Endothelial cell of hepatic sinusoid (primary cell): Measurements from ENCODE around the gene ZNF30.
"Not testable (repeated sequence)": the region's sequence is repeated elsewhere in the genome, so short reads cannot be mapped to it uniquely, and the experiment has no call there.

Source experiments
- in situ Hi-C: cut with HindIII; loops from 2 replicates; pipeline ENCODE4 v1.10.0; 2017; ENCODE audit warnings: low sequenced_read_pairs

The ZNF30 gene

GRCh38 chr19:34926685-34927375 lies at the start of gene ZNF30:
TSS of gene ZNF30 (plus strand) at chr19:34926903. CDS start at chr19:34929948, 3,045 bp downstream.
- in situ Hi-C loops = no loop called here

DNA sequence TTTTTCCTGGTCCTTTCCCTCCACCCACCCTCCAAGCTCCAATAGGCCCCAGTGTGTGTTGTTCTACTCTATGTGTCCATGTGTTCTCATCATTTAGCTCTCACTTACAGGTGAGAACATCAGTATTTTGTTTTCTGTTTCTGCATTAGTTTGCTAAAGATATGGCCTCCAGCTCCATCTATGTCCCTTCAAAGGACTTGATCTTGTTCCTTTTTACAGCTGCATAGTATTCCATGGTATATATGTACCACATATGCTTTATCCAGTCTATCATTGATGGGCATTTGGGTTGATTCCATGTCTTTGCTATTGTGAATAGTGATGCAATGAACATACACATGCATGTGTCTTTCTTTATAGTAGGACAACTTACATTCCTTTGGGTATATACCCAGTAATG lies 47.1 kb upstream of the ZNF30 start:
- in situ Hi-C loops = no loop called here

DNA sequence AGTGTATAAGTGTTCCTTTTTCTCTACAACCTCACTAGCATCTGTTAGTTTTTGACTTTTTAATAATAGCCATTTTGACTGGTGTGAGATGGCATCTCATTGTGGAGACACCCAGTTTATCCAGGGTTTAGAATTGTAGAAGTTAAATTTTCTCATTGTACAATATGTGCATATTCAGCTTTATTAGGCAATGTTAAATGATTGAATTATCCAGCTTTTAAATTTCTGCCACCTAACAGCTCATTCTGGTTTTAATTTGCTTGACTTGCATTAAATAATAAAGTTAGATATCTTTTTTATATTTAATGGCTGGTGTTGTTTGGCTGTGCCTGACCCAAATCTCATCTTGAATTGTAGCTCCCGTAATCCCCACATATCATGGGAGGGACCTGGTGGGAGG lies 46.7 kb upstream of the ZNF30 start:
- in situ Hi-C loops = no loop called here

GRCh38 chr19:34881982-34882381 lies 44.7 kb upstream of the ZNF30 start:
- in situ Hi-C loops = no loop called here

DNA sequence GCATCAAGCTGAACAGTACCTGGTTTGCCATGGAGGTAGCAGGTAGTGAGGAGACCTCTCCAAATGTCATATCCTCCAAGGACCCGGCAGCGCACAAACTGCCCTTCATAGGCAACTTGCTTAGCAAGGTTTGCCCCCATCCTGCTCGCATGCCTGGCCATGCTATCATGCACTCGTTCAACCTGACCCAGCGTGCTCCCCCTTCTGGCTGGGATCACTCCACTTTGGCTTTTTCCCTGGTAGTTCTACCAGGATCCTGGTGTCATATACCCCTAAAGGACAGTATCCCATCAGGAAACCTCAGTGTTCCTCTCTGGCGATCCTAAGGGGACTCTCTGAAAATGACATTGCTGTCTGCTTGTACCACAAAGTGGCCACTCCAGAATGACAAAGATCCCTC lies 38.6 kb upstream of the ZNF30 start:
- in situ Hi-C loops = no loop called here

DNA sequence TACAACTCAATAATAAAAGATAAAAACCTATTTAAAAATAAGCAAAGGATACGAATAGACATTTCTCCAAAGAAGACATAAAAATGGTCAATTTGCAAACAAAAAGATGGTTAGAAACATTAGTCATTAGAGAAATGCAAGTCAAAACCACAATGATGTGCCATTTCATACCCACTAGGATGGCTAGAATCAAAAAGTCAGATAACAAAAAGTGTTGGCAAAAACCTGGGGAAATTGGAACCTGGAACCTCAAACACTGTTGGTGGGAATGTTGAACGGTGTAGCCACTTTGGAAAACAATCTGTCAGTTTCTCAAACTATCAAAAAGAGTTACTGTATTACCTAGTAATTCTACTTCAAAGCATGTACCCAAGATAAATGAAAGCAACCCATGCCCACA lies 26.5 kb upstream of the ZNF30 start:
- in situ Hi-C loops = loop anchor here (10.0 kb wide), 1 partner anchor 215 kb away; the partner anchor contains the start of gene FXYD3

DNA sequence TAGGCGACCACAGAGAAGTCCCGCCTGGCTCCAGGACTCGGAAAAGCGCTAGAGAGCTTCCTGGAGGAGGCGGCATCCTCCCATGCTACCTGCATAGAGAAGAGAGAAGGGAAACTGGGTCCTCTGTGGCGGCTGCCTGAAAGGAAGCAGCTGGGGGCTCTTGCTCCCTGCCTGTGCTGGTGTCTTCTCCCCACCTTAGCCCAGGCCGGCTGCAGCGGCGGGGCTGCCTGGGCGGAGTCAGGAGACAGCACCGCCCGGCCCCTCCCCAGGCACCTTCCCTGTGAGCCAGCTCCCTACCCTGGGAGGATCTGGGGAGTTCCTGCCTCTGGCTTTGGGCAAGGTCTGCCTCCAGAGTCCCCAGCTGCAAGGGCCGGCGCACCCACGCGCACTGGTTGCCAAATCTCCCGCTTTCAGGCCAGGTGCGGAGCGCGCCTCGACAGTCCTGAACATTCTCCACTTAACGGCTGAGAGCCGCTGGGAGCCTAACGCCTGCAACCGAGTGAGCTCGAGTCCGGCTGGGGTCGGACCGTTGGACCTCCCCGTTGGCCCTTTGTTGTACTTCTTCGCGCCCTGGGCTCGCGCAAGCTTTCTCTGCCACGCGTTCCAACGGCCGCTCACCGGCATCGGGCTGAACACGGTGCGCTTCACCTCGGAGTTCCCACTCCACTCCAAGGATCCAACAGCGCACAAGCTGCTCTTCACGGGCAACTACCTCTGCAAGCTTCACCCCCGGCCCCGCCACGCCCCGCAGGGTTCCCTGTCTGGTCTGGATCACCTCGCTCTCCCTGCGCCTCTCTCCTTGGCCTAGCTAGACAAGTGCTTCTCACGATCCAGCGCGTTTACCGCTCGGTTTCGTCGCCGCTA lies 21.8 kb upstream of the ZNF30 start:
- in situ Hi-C loops = loop anchor here (10.0 kb wide), 1 partner anchor 210 kb away; the partner anchor contains the start of gene FXYD3

DNA sequence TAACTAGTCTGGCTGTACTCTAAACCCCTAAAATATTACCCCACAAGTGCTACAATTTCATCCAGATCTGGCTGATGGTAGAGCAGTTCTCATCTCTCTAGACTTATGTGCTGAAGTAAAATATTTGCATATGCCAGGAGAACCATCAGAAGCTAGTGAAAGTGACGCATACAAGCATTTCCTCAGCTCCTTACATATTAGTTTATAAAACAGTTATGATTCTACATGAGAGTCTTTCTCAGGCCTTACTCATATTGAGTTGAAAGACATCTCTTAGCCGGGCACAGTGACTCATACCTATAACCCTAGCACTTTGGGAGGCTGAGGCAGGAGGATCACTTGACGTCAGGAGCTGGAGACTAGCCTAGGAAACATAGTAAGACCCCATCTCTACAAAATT lies 15.9 kb upstream of the ZNF30 start:
- in situ Hi-C loops = no loop called here

DNA sequence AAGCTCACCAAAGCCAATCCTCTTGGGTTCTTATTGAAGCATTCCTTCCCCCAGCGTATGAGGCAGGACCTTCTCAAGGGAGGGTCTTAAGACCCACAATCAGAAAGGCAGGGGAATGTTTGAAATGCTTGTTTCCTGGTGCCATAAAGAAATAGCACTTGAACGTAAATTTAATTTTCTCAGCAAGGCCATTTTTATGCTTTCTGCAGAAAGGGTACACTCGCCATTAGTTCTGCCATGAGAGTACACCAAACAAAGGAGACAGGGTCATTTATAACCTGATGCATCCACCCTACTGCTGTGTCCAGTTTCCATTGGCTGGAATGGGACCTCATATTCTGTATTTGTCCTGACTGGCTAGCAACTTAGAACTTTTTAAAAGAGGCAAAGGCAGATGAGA lies 9.6 kb upstream of the ZNF30 start:
- in situ Hi-C loops = not testable (repeated sequence)

GRCh38 chr19:34918190-34918589 lies 8.5 kb upstream of the ZNF30 start:
- in situ Hi-C loops = no loop called here

GRCh38 chr19:34920090-34920786 lies 6.5 kb upstream of the ZNF30 start:
- in situ Hi-C loops = not testable (repeated sequence)

DNA sequence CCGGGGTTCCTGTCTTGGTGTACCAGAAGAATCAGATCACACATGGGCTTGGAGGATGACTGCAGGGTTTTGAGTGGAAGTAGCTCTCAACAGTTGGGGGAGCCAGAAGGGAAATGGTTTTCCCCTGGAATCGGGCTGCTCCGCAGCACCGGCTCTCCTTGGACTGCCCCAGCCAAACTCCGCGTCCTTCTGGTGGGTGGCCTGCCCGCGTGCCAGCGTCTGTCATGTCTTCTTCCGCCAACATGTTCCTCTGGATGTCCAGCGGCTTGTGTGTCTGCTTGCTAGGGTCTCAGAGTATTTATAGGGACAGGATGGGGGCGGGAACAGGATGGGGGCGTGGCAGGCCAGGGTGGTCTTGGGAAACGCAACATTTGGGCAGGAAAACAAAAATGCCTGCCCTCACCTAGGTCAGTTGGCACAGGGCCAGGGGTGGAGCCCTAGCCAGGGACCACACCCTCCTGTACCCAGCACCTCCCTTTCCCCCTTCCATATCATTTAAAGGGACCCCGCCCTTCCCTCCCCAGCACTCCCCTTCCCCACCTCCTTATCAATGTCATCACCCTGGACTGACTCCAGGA lies 1.3 kb upstream of the ZNF30 start:
- in situ Hi-C loops = no loop called here

- in situ Hi-C loops = no loop called here
These were observed 380 bp upstream of the ZNF30 start for GRCh38 chr19:34926361-34926684.

GRCh38 chr19:34932494-34932893 lies 5.8 kb downstream of the ZNF30 start:
- in situ Hi-C loops = no loop called here

- in situ Hi-C loops = no loop called here
These were observed 9.5 kb downstream of the ZNF30 start for GRCh38 chr19:34936184-34936583.

DNA sequence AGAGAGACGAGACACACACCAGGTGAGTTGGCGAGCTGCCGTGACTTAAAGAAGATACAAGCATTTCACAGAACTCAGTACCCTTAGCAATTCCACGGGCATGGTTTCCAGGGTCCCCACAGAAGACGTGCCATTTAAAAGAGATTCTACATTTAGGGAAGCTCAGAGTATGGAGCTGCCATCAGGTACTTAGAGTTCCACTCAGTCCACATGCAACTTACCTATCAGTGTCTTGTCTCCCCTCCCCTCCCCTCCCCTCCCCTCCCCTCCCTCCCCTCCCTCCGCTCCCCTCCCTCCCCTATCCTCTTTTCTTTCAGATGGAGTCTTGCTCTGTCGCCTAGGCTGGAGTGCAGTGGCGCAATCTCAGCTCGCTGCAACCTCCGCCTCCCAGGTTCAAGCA lies 12.2 kb downstream of the ZNF30 start:
- in situ Hi-C loops = no loop called here

DNA sequence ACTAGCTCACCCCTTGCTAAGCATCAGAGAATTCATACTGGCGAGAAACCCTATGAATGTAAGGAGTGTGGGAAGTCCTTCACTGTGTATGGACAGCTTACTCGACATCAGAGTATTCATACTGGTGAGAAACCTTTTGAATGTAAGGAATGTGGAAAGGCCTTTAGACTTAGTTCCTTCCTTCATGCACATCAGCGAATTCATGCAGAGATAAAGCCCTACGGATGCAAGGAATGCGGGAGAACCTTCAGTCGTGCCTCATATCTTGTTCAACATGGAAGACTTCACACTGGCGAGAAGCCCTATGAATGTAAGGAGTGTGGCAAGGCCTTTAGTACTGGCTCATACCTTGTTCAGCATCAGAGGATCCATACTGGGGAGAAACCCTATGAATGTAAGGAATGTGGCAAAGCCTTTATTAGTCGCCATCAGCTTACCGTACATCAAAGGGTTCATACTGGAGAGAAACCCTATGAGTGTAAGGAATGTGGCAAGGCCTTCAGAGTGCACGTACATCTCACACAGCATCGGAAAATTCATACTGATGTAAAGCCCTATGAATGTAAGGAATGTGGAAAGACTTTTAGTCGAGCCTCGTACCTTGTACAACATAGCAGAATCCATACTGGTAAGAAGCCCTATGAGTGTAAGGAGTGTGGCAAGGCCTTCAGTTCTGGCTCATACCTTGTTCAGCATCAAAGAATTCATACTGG lies 17.3 kb downstream of the ZNF30 start:
- in situ Hi-C loops = no loop called here

GRCh38 chr19:34953092-34953491 lies 26.4 kb downstream of the ZNF30 start:
- in situ Hi-C loops = no loop called here

DNA sequence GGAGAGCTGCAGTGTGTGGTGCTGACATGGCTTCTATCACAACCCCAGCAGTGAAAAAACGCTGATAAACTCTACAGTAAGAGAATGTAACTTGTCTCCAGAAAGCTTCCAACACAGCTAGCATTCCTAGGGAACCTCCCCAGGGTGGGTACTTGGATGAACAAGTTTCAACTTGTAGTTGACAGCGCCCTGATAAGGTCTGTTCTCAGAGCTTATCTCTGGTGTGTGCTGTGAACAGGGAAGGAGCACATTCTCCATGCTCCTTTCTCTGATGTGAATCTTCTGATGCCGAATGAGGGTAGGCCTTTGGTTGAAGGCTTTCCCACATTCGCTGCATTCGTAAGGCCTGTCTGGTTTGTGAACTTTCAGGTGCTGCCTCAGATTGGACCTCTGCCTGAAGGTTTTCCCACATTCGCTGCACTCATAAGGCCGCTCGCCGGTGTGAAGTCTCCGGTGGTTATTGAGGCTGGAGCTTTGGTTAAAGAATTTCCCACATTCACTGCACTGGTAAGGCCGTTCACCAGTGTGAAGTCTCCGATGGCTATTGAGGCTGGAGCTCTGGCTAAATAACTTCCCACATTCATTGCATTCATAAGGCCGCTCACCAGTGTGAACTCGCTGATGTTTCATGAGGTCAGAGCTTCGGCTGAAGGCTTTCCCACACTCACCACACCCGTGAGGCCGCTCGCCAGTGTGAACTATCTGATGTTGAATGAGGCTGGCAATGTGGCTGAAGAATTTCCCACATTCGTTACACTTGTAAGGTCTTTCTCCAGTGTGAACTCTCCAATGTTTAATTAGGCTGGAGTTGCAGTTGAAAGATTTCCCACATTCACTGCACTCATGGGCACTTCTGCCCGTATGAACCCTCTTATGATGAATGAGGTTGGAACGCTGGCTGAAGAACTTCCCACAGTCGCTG lies 31.4 kb downstream of the ZNF30 start:
- in situ Hi-C loops = no loop called here

DNA sequence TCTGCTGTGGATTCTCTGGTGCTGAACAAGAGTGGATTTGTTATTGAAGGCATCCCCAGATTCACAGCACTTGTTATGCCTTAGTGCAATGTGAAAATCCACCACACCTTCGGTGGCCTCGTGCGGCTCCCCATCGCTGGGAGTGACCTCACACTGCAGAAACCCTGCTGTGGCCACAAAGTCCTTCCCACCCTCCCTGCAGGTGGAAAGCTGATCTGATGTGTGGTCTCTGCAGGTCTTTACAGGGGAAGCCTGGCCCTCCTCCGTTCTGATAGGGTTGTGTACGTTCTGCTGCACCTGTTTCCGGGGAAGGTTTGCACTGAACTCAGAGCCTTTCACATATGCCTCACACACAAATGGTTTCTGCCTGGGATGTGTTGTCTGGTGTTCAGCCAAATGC lies 32.3 kb downstream of the ZNF30 start:
- in situ Hi-C loops = no loop called here
